ENCODE measurements around the gene MTFMT. TPM values are rescaled to one million over a fixed set of nuclear protein-coding genes. Genes with fewer than 3 reads are reported as not detected.

MTFMT gene
- total and polyA plus RNA-seq, 2 of the 13 experiments (the other 11 are each of a cell fraction or from before 2014, with no cell fraction given): 9.9 to 23.2 TPM

DNA sequence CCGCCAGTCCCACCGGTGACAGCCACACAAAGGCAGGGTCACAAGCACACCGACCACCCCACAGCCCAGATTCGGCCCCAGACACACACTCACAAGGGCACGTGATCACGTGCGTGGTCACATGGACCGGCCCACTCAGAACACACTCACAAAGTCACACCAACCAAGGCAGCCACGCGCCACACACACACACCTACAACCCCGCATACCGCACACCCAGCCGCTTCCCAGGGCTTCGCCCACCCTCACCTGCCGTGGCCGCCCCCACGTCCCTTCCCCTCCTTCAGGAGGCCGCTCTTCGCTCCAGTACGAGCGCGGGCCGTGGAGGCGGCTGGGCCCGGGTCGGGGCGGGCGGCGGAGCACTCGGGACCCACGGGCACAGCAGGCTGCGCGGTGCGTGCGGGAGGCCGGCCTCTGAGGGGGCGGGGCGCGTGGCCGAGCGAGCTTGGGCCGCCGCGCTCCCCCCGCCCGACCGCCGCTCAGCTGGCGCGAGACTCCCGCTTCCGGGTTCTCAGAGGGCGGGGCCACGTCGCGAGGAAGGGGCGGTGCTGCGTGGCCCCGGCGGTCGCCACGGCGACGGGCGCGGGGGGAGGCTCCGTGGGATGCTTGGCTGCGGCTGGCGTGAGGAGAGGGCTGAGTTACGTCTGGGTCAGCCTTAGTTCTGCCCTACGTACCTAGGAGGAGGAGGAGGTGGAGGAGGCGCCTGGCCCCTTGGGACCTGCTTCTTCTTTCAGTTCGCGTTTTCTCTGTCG lies 39.8 kb downstream of the MTFMT start, which contains the start of gene SPG21 (continued):
- no peak for TF ChIP-seq ZBTB1 (CRISPR knock-in tag; IDR thresholded peaks at IDR 0.05; ENCODE audit: borderline replicate concordance)
- TF ChIP-seq, protein P1, sequence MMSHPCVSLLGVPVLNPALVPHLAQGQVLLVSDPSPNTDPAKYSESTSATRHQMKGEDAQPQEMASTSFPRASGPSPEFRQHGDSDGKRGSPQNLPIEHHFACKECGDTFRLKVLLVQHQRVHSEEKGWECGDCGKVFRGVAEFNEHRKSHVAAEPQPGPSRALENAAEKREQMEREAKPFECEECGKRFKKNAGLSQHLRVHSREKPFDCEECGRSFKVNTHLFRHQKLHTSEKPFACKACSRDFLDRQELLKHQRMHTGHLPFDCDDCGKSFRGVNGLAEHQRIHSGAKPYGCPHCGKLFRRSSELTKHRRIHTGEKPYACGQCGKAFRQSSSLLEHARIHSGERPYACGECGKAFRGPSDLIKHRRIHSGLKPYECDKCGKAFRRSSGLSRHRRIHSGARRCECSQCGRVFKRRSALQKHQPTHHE (CRISPR knock-in tag; IDR thresholded peaks at IDR 0.05; ENCODE audit: borderline replicate concordance): no peak
- no peak for TF ChIP-seq ZSCAN25 (CRISPR knock-in tag; IDR thresholded peaks at IDR 0.05)
- TF ChIP-seq THAP7 (CRISPR knock-in tag; IDR thresholded peaks at IDR 0.05): 0 out of 2 replicates have a peak, but pooled peaks have one; percentile 56
- TF ChIP-seq ATAD3A (CRISPR knock-in tag; IDR thresholded peaks at IDR 0.05): no peak
- TF ChIP-seq MTERF4 (CRISPR knock-in tag; IDR thresholded peaks at IDR 0.05): 0 out of 2 replicates have a peak, but pooled peaks have one; percentile 36
- TF ChIP-seq ZNF230 (CRISPR knock-in tag; IDR thresholded peaks at IDR 0.05): no peak
- no peak for TF ChIP-seq CHD4 (IDR thresholded peaks at IDR 0.05; ENCODE audit: borderline replicate concordance, low read length)
- no peak for TF ChIP-seq REPIN1 (CRISPR knock-in tag; IDR thresholded peaks at IDR 0.05; ENCODE audit: borderline replicate concordance, low read depth)
- peak; percentile 46; the same call in 1 of the 2 replicates for TF ChIP-seq DNMT1 (CRISPR knock-in tag; IDR thresholded peaks at IDR 0.05)
- no peak for TF ChIP-seq KDM4B (CRISPR knock-in tag; IDR thresholded peaks at IDR 0.05)
- TF ChIP-seq ZNF790 (CRISPR knock-in tag; IDR thresholded peaks at IDR 0.05; ENCODE audit: borderline replicate concordance): peak; percentile 62; the same call in 1 of the 2 replicates
- no peak for TF ChIP-seq EZH2 (conservative IDR thresholded peaks at IDR 0.05; ENCODE audit: low read depth, low read length)
- TF ChIP-seq MXD4 (CRISPR knock-in tag; IDR thresholded peaks at IDR 0.05): peak; percentile 75
- TF ChIP-seq TGIF2 (CRISPR knock-in tag; IDR thresholded peaks at IDR 0.05): 0 out of 2 replicates have a peak, but pooled peaks have one; percentile 23
- TF ChIP-seq ZNF235 (CRISPR knock-in tag; IDR thresholded peaks at IDR 0.05; ENCODE audit: borderline replicate concordance): peak; percentile 53; the same call in 1 of the 2 replicates
- TF ChIP-seq, protein P2, sequence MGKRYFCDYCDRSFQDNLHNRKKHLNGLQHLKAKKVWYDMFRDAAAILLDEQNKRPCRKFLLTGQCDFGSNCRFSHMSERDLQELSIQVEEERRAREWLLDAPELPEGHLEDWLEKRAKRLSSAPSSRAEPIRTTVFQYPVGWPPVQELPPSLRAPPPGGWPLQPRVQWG (CRISPR knock-in tag; IDR thresholded peaks at IDR 0.05; ENCODE audit: borderline replicate concordance, low read depth): no peak
- TF ChIP-seq ZKSCAN1 (IDR thresholded peaks at IDR 0.05; ENCODE audit: low read length): no peak
- TF ChIP-seq, protein P3, sequence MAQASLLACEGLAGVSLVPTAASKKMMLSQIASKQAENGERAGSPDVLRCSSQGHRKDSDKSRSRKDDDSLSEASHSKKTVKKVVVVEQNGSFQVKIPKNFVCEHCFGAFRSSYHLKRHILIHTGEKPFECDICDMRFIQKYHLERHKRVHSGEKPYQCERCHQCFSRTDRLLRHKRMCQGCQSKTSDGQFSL (CRISPR knock-in tag; IDR thresholded peaks at IDR 0.05): 0 out of 2 replicates have a peak, but pooled peaks have one; percentile 77
- TF ChIP-seq NCOA1 (CRISPR knock-in tag; IDR thresholded peaks at IDR 0.05): no peak
- no peak for TF ChIP-seq SMAD9 (CRISPR knock-in tag; IDR thresholded peaks at IDR 0.05)
- no peak for TF ChIP-seq STAG1 (CRISPR knock-in tag; IDR thresholded peaks at IDR 0.05)
- 0 out of 2 replicates have a peak, but pooled peaks have one; percentile 40 for TF ChIP-seq ZFP36L1 (CRISPR knock-in tag; IDR thresholded peaks at IDR 0.05)
- peak; percentile 87 for TF ChIP-seq GABPB1 (CRISPR knock-in tag; IDR thresholded peaks at IDR 0.05)
- TF ChIP-seq ZNF891 (CRISPR knock-in tag; IDR thresholded peaks at IDR 0.05): peak; percentile 62; the same call in 1 of the 2 replicates
- no peak for TF ChIP-seq KLF11 (CRISPR knock-in tag; IDR thresholded peaks at IDR 0.05)
- TF ChIP-seq SATB2 (CRISPR knock-in tag; IDR thresholded peaks at IDR 0.05): no peak
